Mucosa of descending colon (tissue), 3 donors: ENCODE measurements around the gene LRRC55. TPM values are rescaled to one million over a fixed set of nuclear protein-coding genes. Genes with fewer than 3 reads are reported as not detected.

Experiments used
- ATAC-seq: fragments of 200-7000 bp; cut with Tn5 transposase; one replicate; pipeline ENCODE4 v1.9.1; 2020; ENCODE audit warnings: mild to moderate bottlenecking, moderate library complexity
- DNase-seq, 3 donors: peaks; one replicate each; pipeline ENCODE4 v3.0.0-alpha.2; 2020
- H3K36me3 ChIP-seq: fragments of 200-600 bp; one replicate; pipeline ENCODE4 v1.8.0; 2021; ENCODE audit warnings: low read depth, mild to moderate bottlenecking
- H3K4me1 ChIP-seq: fragments of 200-600 bp; one replicate; pipeline ENCODE4 v1.8.0; 2021; ENCODE audit warnings: low read depth, mild to moderate bottlenecking
- H3K4me3 ChIP-seq: fragments of 200-600 bp; one replicate; pipeline ENCODE4 v1.8.0; 2021; ENCODE audit warnings: mild to moderate bottlenecking
- H3K9me3 ChIP-seq: fragments of 200-600 bp; one replicate; pipeline ENCODE4 v1.8.0; 2021; ENCODE audit warnings: mild to moderate bottlenecking
- CTCF ChIP-seq: fragments of 200-600 bp; IDR thresholded peaks from one replicate; pipeline ENCODE4 v1.8.0; 2022; ENCODE audit warnings: antibody characterized with exemption, mild to moderate bottlenecking
- intact Hi-C, 2 donors: fragments of 100-400 bp; cut with DNase I in 1 of 2; cut with micrococcal nuclease in 1 of 2; formaldehyde crosslinking; loops; one replicate each; pipeline versions ENCODE4 v1.11.0 to v1.11.1; 2022; cut with DNase I, micrococcal nuclease
- total RNA-seq, 3 donors: library from RNA; stranded (reverse); fragmentation: NEBNext Ultra II Directional in 2 of 3; extraction: Animal tissue kit (Norgen Biotek cat#: 25700) in 2 of 3; gene quantifications; one replicate each; pipeline versions ENCODE4 v1.2.1 to v1.2.4, GENCODE V29; 2021 to 2023
- donor health status: DM: no; HTN: no; CAD: no; lungs with moderate emphysema.
- donor health status: DM: no; HTN: no; CAD: no.
- donor health status: DM: no; HTN: yes; CAD: no.

Gene LRRC55
- total RNA-seq, 3 donors from 2014 or later: 0.19 to 1.4 TPM; not detected in 1

DNA sequence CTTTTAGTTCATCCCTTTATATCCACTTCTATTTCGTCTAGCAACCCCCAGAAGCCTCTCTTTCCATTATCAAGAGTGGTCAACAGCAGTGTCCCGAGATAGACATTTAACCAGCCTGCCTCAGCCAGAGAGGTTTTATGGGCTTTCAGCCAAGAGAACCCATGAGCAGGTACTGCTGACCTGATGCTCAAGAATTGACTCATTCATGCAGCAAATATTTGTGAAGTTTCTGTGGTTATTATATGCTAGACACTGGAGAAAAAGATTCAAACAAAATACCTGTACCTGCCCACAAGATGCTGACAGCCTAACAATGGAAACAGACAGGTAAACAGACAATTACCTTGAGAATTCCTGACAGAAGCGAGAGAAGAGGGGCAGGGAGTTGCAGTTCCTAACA is 9.7 kb upstream of the LRRC55 start:
- intact Hi-C loops: no loop called here
- no peak for TF ChIP-seq CTCF
- H3K36me3 ChIP-seq: no peaks in the 10 kb centered on the region
- H3K4me1 ChIP-seq: no peaks in the 10 kb centered on the region
- DNase-seq: no peak
- H3K4me3 ChIP-seq: no peak overlapping the region
- no peak for ATAC-seq
- H3K9me3 ChIP-seq: no peaks in the 10 kb centered on the region

- no peaks in the 10 kb centered on the region for H3K4me1 ChIP-seq
- ATAC-seq: no peak
- H3K36me3 ChIP-seq: no peaks in the 10 kb centered on the region
- no peak for TF ChIP-seq CTCF
- no peak for DNase-seq
- intact Hi-C loops: no loop called here
- no peaks in the 10 kb centered on the region for H3K9me3 ChIP-seq
- H3K4me3 ChIP-seq: no peak overlapping the region
These were observed 7.1 kb upstream of the LRRC55 start for GRCh38 chr11:57174656-57175055.

DNA sequence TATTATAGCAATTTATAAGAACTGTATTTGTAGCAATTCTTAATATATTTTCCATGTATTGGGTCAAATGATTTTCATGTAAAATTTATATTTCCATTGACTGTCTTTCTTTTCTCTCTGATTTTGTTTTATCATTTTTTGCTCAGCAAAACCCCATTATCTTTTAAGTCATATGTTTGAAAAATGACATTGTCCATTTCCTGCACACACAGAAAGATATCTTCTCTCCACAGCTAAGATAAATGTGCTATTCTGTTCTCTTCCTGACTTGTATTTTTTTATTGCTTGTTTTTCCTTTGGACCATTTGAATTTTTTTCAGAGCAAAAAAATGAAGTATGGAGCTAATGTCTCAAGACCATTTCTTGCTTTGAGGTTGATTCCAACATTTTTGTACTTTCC is 6.3 kb upstream of the LRRC55 start:
- TF ChIP-seq CTCF: no peak
- DNase-seq (no peak), ATAC-seq (no peak)
- Histone ChIP-seq H3K4me1 (no peaks in the 10 kb centered on the region), H3K9me3 (no peaks in the 10 kb centered on the region), H3K36me3 (no peaks in the 10 kb centered on the region), H3K4me3 (no peak overlapping the region)
- intact Hi-C loops: no loop called here

DNA sequence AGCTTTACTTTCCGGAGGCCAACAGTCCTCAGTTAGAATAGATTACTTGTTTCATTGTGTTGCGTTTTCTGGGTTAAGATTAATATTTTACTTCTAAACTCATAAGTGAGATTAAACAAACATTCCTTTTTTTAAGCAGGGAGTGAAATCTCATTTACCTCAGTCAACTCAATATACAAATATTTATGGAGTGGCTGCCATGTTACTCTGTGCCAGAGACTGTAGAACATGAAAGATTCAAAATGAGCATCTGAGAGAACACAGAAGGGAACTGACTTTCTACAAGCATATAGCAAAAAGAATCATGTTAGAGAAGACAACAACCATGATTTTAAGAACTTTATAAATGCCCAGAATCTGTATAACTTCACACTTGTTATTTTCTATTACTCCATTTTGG is 3.4 kb upstream of the LRRC55 start:
- ATAC-seq (no peak), DNase-seq (no peak)
- TF ChIP-seq CTCF: no peak

GRCh38 chr11:57179681-57180080 is 2.1 kb upstream of the LRRC55 start:
- intact Hi-C loops: no loop called here
- TF ChIP-seq CTCF: no peak
- no peaks in the 10 kb centered on the region for H3K36me3 ChIP-seq
- no peak for ATAC-seq
- H3K9me3 ChIP-seq: no peaks in the 10 kb centered on the region
- H3K4me1 ChIP-seq: no peaks in the 10 kb centered on the region
- no peak for DNase-seq
- H3K4me3 ChIP-seq: no peak overlapping the region

More for the DNA sequence above, 3.4 kb upstream of the LRRC55 start:
- no peaks in the 10 kb centered on the region for H3K4me1 ChIP-seq
- H3K9me3 ChIP-seq: no peaks in the 10 kb centered on the region
- no peak overlapping the region for H3K4me3 ChIP-seq
- intact Hi-C loops: no loop called here
- no peaks in the 10 kb centered on the region for H3K36me3 ChIP-seq

DNA sequence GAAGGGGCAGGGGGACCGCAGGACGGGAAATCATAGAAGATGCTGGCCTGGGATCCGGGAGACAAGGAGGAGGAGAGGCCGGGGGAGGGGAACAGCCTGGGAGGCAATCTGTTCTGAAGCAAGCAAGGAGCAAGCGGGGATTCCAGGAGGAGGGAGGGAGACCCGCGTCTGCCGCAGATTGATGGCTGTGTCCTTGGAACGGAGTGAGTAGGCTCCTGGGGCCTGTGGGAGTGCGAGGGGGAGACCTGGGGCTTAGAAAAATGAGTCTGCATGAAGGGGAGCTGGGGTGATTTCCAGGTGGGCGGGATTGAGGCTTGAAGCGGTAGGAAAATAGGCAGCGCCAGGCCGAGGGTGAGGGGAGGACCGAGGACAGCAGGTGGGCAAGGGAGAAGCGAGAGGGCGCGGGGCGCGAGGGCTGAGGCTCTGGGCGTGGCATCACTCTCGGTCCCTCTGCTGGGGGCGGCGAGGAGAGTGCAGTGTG is 1.6 kb upstream of the LRRC55 start:
- DNase-seq (no peak), ATAC-seq (no peak)
- no peaks in the 10 kb centered on the region for H3K9me3 ChIP-seq
- H3K4me1 ChIP-seq: no peaks in the 10 kb centered on the region
- no peak for TF ChIP-seq CTCF
- intact Hi-C loops: no loop called here
- H3K36me3 ChIP-seq: no peaks in the 10 kb centered on the region
- no peak overlapping the region for H3K4me3 ChIP-seq
